Measurements from ENCODE around the gene MRGPRF.

- TF ChIP-seq SPI1 (IDR thresholded peaks at IDR 0.05; ENCODE audit: low read depth, low read length): no peak
- no peak for TF ChIP-seq POLR2A (IDR thresholded peaks at IDR 0.05; ENCODE audit: low read depth, low read length)
- no peak for TF ChIP-seq POLR2AphosphoS5 (IDR thresholded peaks at IDR 0.05; ENCODE audit: low read depth, low read length)
- no peak for TF ChIP-seq TAF1 (IDR thresholded peaks at IDR 0.05; ENCODE audit: low read depth, low read length)
- TF ChIP-seq POU2F2 (IDR thresholded peaks at IDR 0.05; ENCODE audit: low read depth, low read length): no peak
- TF ChIP-seq PAX5 (IDR thresholded peaks at IDR 0.05; ENCODE audit: insufficient read depth, low read length, severe bottlenecking): no peak
Measured at GRCh38 chr11:69004411-69005182, 8.4 kb downstream of the MRGPRF start.
